ENCODE results near the gene PHLDA2. TPM values are rescaled to one million over a fixed set of nuclear protein-coding genes. Genes with fewer than 3 reads are reported as not detected.

Gene PHLDA2
- total and polyA plus RNA-seq, 2 donors (not counting 3 experiments of a cell fraction or from before 2014, with no cell fraction given): 38.5 to 44.5 TPM

DNA sequence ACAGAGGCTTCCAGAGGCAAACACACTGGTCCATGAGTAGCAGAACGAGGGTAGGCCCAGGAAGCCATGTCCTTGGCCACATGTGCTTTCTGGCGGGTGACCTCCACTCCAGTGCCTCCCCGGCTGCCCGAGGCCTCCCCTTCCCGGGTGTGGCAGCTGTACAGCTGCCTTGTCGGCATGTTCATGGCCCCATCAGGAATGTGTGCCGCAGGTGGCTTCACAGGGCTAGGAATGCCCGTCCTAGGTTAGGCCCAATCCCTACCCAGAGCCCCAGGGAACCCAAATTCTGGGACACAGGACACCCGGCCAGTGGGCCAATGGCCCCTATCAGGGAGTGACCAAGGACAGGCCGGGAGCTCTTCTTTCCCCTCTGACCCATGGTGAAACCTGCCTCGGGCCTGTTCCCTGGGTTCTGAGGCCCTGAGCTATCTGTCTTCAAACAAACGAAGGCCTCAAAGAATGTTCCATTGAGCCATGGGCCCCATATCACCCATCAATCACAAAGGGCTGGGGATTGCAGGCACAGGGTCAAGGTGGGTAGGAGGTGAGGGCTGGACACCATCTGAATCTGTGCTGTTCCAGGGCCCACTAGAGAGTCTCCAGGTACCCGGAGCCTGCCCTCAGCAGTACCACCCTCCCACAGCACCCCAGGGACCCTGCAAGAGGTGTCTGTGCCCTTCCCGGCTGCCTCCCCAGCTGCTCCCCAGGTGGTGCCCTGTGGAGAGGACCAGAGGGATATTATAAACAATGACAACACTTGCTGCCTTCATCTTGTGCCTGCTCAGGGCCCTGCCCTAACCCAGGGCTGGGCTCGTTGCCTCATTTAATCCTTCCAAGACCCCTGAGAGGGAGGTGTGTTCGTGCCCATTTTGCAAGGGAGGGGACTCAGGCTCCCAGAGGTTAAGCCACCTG lies 39.6 kb downstream of the PHLDA2 start:
- DNase-seq (ENCODE audit: low read depth, low spot score) (no peak), FAIRE-seq (no peak)
- BruUV-seq (replicated peaks): no TSS peak
- Histone ChIP-seq H3K9me3 (replicated peaks; ENCODE audit: control insufficient read depth, insufficient read depth, low read length) (no peaks in the 10 kb centered on the region), H3K27me3 (ENCODE audit: control insufficient read depth in 2 of 2, insufficient read depth in 2 of 2, low read length in 2 of 2) (no peaks in the 10 kb centered on the region), H4K20me1 (replicated peaks; ENCODE audit: control insufficient read depth, extremely low read depth, insufficient read depth, low read length) (no peaks in the 10 kb centered on the region), H3K4me3 (replicated peaks in 1 of 3; ENCODE audit: insufficient read depth in 1 of 3, low read depth in 1 of 3, low read length in 3 of 3) (no peak overlapping the region), H3K9ac (replicated peaks; ENCODE audit: extremely low read depth, insufficient read depth, low read length) (no peak overlapping the region), H3K4me1 (ENCODE audit: control insufficient read depth, extremely low read depth, insufficient read depth, low read length) (peaks cover 19% of the 10 kb centered on the region), H3K4me2 (ENCODE audit: insufficient read depth, low read length) (no peak overlapping the region), H3K9me1 (replicated peaks; ENCODE audit: control insufficient read depth, extremely low read depth, insufficient read depth, low read length) (no peaks in the 10 kb centered on the region), H3K79me2 (ENCODE audit: control insufficient read depth, insufficient read depth, low read length) (no peaks in the 10 kb centered on the region), H3K27ac (ENCODE audit: insufficient read depth, low read depth, low read length) (no peak overlapping the region), H2AFZ (ENCODE audit: low read depth, low read length) (no peak overlapping the region), H3K36me3 (ENCODE audit: control insufficient read depth in 2 of 2, extremely low read depth in 1 of 2, insufficient read depth in 2 of 2, low read length in 2 of 2) (no peaks in the 10 kb centered on the region)
- CTCF ChIA-PET: interaction anchor here (1.3 to 16.2 kb wide), 5 partner anchors 8 to 355 kb away, joined by 3 to 711 read pairs (median 8); partner anchors contain the start of gene PHLDA2
- POLR2A ChIA-PET: interaction anchor here (0.6 kb wide), 1 partner anchor 1146 kb away, joined by 4 read pairs; no protein-coding TSS in a partner anchor
- dilution Hi-C loops (cut with MboI; ENCODE audit: extremely low pct_ligation_motif_present, low sequenced_read_pairs) (no loop called here), intact Hi-C loops (cut with micrococcal nuclease) (loop anchor here (2.0 to 10.0 kb wide), 4 partner anchors 115 to 585 kb away; partner anchors contain the start of genes C11orf21 and TSPAN32)
- TF ChIP-seq POLR2A (IDR thresholded peaks at IDR 0.05; ENCODE audit: low read depth, low read length): no peak
- no peak for TF ChIP-seq POLR2AphosphoS5 (IDR thresholded peaks at IDR 0.05; ENCODE audit: insufficient read depth, low read depth, low read length)
- no peak for TF ChIP-seq MYC (IDR thresholded peaks at IDR 0.05; ENCODE audit: low read depth, low read length)
- TF ChIP-seq, protein P1, sequence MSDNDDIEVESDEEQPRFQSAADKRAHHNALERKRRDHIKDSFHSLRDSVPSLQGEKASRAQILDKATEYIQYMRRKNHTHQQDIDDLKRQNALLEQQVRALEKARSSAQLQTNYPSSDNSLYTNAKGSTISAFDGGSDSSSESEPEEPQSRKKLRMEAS (IDR thresholded peaks at IDR 0.05; ENCODE audit: insufficient read depth, insufficient read length): no peak
- no peak for TF ChIP-seq GATA2 (IDR thresholded peaks at IDR 0.05; ENCODE audit: insufficient read depth, insufficient read length, low read depth, low read length)
- TF ChIP-seq FOS (IDR thresholded peaks at IDR 0.05; ENCODE audit: borderline replicate concordance, insufficient read depth, low read length): no peak
- TF ChIP-seq, protein P2, sequence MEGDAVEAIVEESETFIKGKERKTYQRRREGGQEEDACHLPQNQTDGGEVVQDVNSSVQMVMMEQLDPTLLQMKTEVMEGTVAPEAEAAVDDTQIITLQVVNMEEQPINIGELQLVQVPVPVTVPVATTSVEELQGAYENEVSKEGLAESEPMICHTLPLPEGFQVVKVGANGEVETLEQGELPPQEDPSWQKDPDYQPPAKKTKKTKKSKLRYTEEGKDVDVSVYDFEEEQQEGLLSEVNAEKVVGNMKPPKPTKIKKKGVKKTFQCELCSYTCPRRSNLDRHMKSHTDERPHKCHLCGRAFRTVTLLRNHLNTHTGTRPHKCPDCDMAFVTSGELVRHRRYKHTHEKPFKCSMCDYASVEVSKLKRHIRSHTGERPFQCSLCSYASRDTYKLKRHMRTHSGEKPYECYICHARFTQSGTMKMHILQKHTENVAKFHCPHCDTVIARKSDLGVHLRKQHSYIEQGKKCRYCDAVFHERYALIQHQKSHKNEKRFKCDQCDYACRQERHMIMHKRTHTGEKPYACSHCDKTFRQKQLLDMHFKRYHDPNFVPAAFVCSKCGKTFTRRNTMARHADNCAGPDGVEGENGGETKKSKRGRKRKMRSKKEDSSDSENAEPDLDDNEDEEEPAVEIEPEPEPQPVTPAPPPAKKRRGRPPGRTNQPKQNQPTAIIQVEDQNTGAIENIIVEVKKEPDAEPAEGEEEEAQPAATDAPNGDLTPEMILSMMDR (IDR thresholded peaks at IDR 0.05; ENCODE audit: extremely low read depth in 1 of 2, insufficient read depth in 1 of 2, low read depth in 1 of 2, low read length in 2 of 2): no peak
- TF ChIP-seq JUN (IDR thresholded peaks at IDR 0.05; ENCODE audit: borderline replicate concordance, insufficient read depth, insufficient read length, low read depth): no peak
- no peak for TF ChIP-seq EZH2 (IDR thresholded peaks at IDR 0.05; ENCODE audit: borderline replicate concordance, low read depth, low read length, severe bottlenecking)

All from endothelial cell of umbilical vein (primary cell).